ENCODE data around the gene LYZL1. TPM values are rescaled to one million over a fixed set of nuclear protein-coding genes. Genes with fewer than 3 reads are reported as not detected.

Gene LYZL1
- total and polyA plus RNA-seq, 9 of the 15 experiments (the other 6 are each of a cell fraction or from before 2014, with no cell fraction given): not detected

DNA sequence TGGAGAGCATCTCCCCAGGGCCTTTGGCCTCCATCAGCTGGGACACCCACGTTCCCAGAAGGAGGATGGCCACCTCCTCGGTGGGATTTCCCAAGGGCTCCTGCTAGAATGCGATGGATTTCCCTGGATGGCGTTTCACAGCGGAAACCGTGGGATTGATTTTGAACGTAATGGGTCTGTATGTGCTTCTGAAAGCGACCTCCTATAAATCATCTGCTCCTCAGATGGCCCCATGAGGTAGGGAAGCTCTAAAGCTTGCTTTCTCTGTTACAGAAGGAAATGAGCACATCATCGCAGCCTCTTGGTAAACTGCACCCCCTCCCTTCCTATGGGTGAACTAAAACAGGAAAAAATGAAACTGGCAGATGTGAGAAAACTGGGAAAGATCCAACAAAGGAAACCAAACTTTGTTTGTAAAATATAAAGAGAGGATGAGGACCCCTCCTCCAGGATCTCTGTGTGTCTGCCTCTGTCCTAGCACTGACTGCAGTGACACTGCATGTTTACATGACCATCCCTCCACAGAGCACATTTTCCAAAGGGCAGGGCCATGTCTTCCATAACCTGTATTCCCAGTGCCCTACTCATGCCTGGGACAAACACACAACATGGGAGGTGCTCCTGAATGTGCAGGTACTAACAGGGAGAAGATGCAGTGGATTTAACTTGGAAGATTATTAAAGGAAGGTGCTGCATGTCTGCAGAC, 57.6 kb downstream of the LYZL1 start:
- CTCF ChIA-PET (ENCODE audit: low intra/inter-chr PET ratio): no interaction called here
- Histone ChIP-seq H3K27ac (ENCODE audit: extremely low read depth, low read depth, low read length) (no peak overlapping the region), H3K9me1 (ENCODE audit: control insufficient read depth, insufficient read depth, low read length) (no peaks in the 10 kb centered on the region), H3K4me2 (ENCODE audit: insufficient read depth, low read length) (no peak overlapping the region), H3K4me1 (replicated peaks in 1 of 2; ENCODE audit: control insufficient read depth in 2 of 2, insufficient read depth in 2 of 2, low read length in 2 of 2) (no peaks in the 10 kb centered on the region), H3K27me3 (ENCODE audit: control insufficient read depth in 2 of 2, insufficient read depth in 2 of 2, low read length in 2 of 2) (peaks cover 9 to 20% of the 10 kb centered on the region in 2 experiments; a peak in 3 of 5 replicates), H4K20me1 (replicated peaks; ENCODE audit: control insufficient read depth, insufficient read depth, low read length) (no peaks in the 10 kb centered on the region), H3K4me3 (no peak overlapping the region), H3K79me2 (ENCODE audit: control insufficient read depth, insufficient read depth, low read length) (no peaks in the 10 kb centered on the region), H2AFZ (ENCODE audit: low read depth, low read length) (no peak overlapping the region), H3K9ac (ENCODE audit: insufficient read depth in 1 of 2, low read depth in 2 of 2, low read length in 2 of 2) (no peak overlapping the region), H3K36me3 (ENCODE audit: control insufficient read depth, insufficient read depth, low read length) (no peaks in the 10 kb centered on the region), H3K9me3 (replicated peaks; ENCODE audit: control insufficient read depth, insufficient read depth, low read depth, low read length) (no peaks in the 10 kb centered on the region)
- intact Hi-C loops (cut with micrococcal nuclease): no loop called here
- no peak for TF ChIP-seq HNRNPH1 (optimal IDR thresholded peaks at IDR 0.05; ENCODE audit: low read depth, low read length)
- WGBS (ENCODE audit: insufficient coverage, low coverage, missing lambda C conversion rate): 0% methylated on average over 9 of the region's 9 CpGs
- ATAC-seq (no peak), DNase-seq (ENCODE audit: extremely low read depth in 1 of 4, low spot score in 3 of 4) (no peak), FAIRE-seq (no peak)
- no TSS peak for BruUV-seq (replicated peaks)
- POLR2A ChIA-PET: no interaction called here
- in situ Hi-C loops (cut with MboI): no loop called here

DNA sequence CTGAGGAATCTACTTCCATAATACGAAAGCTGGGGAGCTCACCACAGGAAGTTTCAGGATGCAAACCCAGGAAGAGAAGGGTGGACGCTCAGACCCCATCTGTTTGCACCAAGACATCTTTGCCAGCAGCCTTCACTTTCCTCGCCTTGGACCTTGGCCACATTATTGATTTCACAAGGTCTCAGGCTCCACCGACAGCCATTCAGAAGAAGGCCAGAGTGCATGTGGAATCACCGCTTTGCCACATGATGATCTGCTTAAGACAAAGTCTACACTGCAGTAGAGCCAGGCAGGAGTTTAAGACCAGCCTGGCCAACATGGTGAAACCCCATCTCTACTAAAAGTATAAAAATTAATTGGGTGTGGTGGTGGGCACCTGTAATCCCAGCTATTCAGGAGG, 60.0 kb downstream of the LYZL1 start:
- intact Hi-C loops (cut with micrococcal nuclease) (no loop called here), in situ Hi-C loops (cut with MboI) (no loop called here)
- H3K4me3 ChIP-seq: no peak overlapping the region
- H3K9me1 ChIP-seq (ENCODE audit: control insufficient read depth, insufficient read depth, low read length): no peaks in the 10 kb centered on the region
- no peak overlapping the region for H3K27ac ChIP-seq (ENCODE audit: extremely low read depth, low read depth, low read length)
- no peak overlapping the region for H3K4me2 ChIP-seq (ENCODE audit: insufficient read depth, low read length)
- BruUV-seq (replicated peaks): no TSS peak
- 1% methylated on average over 5 of the region's 5 CpGs for WGBS (ENCODE audit: insufficient coverage, low coverage, missing lambda C conversion rate)
- H3K4me1 ChIP-seq (replicated peaks in 1 of 2; ENCODE audit: control insufficient read depth in 2 of 2, insufficient read depth in 2 of 2, low read length in 2 of 2): no peaks in the 10 kb centered on the region
- H3K27me3 ChIP-seq (ENCODE audit: control insufficient read depth in 2 of 2, insufficient read depth in 2 of 2, low read length in 2 of 2): peaks cover 9 to 23% of the 10 kb centered on the region in 2 experiments; a peak in 3 of 5 replicates
- H3K9me3 ChIP-seq (replicated peaks; ENCODE audit: control insufficient read depth, insufficient read depth, low read depth, low read length): no peaks in the 10 kb centered on the region
- ChIA-PET CTCF (ENCODE audit: low intra/inter-chr PET ratio) (no interaction called here), POLR2A (no interaction called here)
- FAIRE-seq (no peak), ATAC-seq (no peak), DNase-seq (ENCODE audit: extremely low read depth in 1 of 4, low spot score in 3 of 4) (no peak)
- no peaks in the 10 kb centered on the region for H3K36me3 ChIP-seq (ENCODE audit: control insufficient read depth, insufficient read depth, low read length)
- H3K79me2 ChIP-seq (ENCODE audit: control insufficient read depth, insufficient read depth, low read length): no peaks in the 10 kb centered on the region
- H3K9ac ChIP-seq (ENCODE audit: insufficient read depth in 1 of 2, low read depth in 2 of 2, low read length in 2 of 2): no peak overlapping the region
- TF ChIP-seq BRD9 (IDR thresholded peaks at IDR 0.05; ENCODE audit: low read depth, partially characterized antibody) (no peak), SMARCC2 (IDR thresholded peaks at IDR 0.05; ENCODE audit: low read depth) (no peak)
- TF ChIP-seq, protein P1, sequence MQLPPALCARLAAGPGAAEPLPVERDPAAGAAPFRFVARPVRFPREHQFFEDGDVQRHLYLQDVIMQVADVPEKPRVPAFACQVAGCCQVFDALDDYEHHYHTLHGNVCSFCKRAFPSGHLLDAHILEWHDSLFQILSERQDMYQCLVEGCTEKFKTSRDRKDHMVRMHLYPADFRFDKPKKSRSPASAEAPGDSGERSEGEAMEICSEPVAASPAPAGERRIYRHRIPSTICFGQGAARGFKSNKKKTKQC (CRISPR knock-in tag; IDR thresholded peaks at IDR 0.05): no peak
- no peak overlapping the region for H2AFZ ChIP-seq (ENCODE audit: low read depth, low read length)
- no peaks in the 10 kb centered on the region for H4K20me1 ChIP-seq (replicated peaks; ENCODE audit: control insufficient read depth, insufficient read depth, low read length)
